MCF 10A (cell line): ENCODE data around the gene GGTA1. TPM values are rescaled to one million over a fixed set of nuclear protein-coding genes. Genes with fewer than 3 reads are reported as not detected.
"Not testable (repeated sequence)": the region's sequence is repeated elsewhere in the genome, so short reads cannot be mapped to it uniquely, and the experiment has no call there.

Source experiments
- BruUV-seq: library from RNA; stranded (reverse); fragments of 400-500 nt; replicated peaks from 2 replicates; lab custom pipeline; 2021; lab: Mats Ljungman, UMichigan
- CTCF ChIA-PET: fragments of 300-600 bp; sonication (Branson Sonifier 250); formaldehyde crosslinking; extraction: SDS; loops from one replicate; lab custom pipeline; 2021; ENCODE audit warnings: antibody characterized with exemption, inconsistent platforms; lab: Yijun Ruan, JAX
- POLR2A ChIA-PET: fragments of 300-600, 350-650 bp; sonication (Branson Sonifier 250); formaldehyde crosslinking; extraction: SDS; loops from one replicate; lab custom pipeline; 2020; ENCODE audit warnings: antibody characterized with exemption, inconsistent platforms; lab: Yijun Ruan, JAX
- DNase-seq: peaks from one replicate; pipeline ENCODE4 v3.0.0-alpha.2; 2018; ENCODE audit not compliant: unreplicated experiment
- H3K27ac Mint-ChIP-seq: one replicate; pipeline ENCODE4 v1.8.0; 2022; ENCODE audit warnings: mild to moderate bottlenecking, low read depth, mixed read lengths; ENCODE audit not compliant: unreplicated experiment
- H3K27me3 Mint-ChIP-seq: one replicate; pipeline ENCODE4 v1.8.0; 2022; ENCODE audit warnings: mixed read lengths; ENCODE audit not compliant: insufficient read depth, unreplicated experiment
- H3K36me3 Mint-ChIP-seq: one replicate; pipeline ENCODE4 v1.8.0; 2022; ENCODE audit warnings: mild to moderate bottlenecking, moderate library complexity, mixed read lengths; ENCODE audit not compliant: insufficient read depth, unreplicated experiment
- H3K4me1 Mint-ChIP-seq: one replicate; pipeline ENCODE4 v1.8.0; 2022; ENCODE audit warnings: mixed read lengths; ENCODE audit not compliant: insufficient read depth, unreplicated experiment
- H3K4me3 Mint-ChIP-seq: one replicate; pipeline ENCODE4 v1.8.0; 2022; ENCODE audit warnings: mild to moderate bottlenecking, moderate library complexity, mixed read lengths; ENCODE audit not compliant: unreplicated experiment
- H3K9me3 Mint-ChIP-seq: one replicate; pipeline ENCODE4 v1.8.0; 2022; ENCODE audit warnings: mixed read lengths; ENCODE audit not compliant: unreplicated experiment
- CTCF ChIP-seq: fragments of 200-600 bp; IDR thresholded peaks from one replicate; pipeline ENCODE4 v1.8.0; 2022; ENCODE audit warnings: antibody characterized with exemption, mild to moderate bottlenecking; ENCODE audit not compliant: unreplicated experiment
- intact Hi-C: fragments of 100-400 bp; cut with micrococcal nuclease; formaldehyde crosslinking; loops from 2 replicates; pipeline ENCODE4 v1.14.1; 2022
- total RNA-seq: library from RNA; stranded (reverse); gene quantifications from 2 replicates; pipeline ENCODE4 v1.2.3, GENCODE V29; 2022

Gene GGTA1
- total RNA-seq, 1 experiment from 2014 or later: not detected

GRCh38 chr9:121528642-121529041 is 29.0 kb upstream of the GGTA1 start:
- intact Hi-C loops: no loop called here

GRCh38 chr9:121527371-121527770 is 27.7 kb upstream of the GGTA1 start:
- H3K36me3 Mint-ChIP-seq: no peaks in the 10 kb centered on the region
- POLR2A ChIA-PET: interaction anchor here (0.5 kb wide), 1 partner anchor 644 kb away, joined by 3 read pairs; no protein-coding TSS in a partner anchor
- H3K4me3 Mint-ChIP-seq: no peak overlapping the region
- peaks cover 8% of the 10 kb centered on the region for H3K4me1 Mint-ChIP-seq
- DNase-seq: no peak
- TF ChIP-seq CTCF: no peak
- CTCF ChIA-PET: interaction anchor here (0.6 to 1.1 kb wide), 3 partner anchors 30 to 87 kb away, joined by 3 read pairs; no protein-coding TSS in a partner anchor
- no peak overlapping the region for H3K27ac Mint-ChIP-seq
- intact Hi-C loops: no loop called here
- no peaks in the 10 kb centered on the region for H3K9me3 Mint-ChIP-seq
- peaks cover 5% of the 10 kb centered on the region for H3K27me3 Mint-ChIP-seq
- BruUV-seq: no TSS peak

More at GRCh38 chr9:121528642-121529041, 29.0 kb upstream of the GGTA1 start:
- CTCF ChIA-PET: interaction anchor here (0.6 to 1.0 kb wide), 3 partner anchors 8 to 415 kb away, joined by 3 to 6 read pairs (median 3); no protein-coding TSS in a partner anchor
- DNase-seq: no peak
- H3K4me1 Mint-ChIP-seq: peaks cover 8% of the 10 kb centered on the region
- no peak overlapping the region for H3K27ac Mint-ChIP-seq
- H3K9me3 Mint-ChIP-seq: no peaks in the 10 kb centered on the region
- POLR2A ChIA-PET: no interaction called here
- BruUV-seq: no TSS peak
- no peaks in the 10 kb centered on the region for H3K36me3 Mint-ChIP-seq
- TF ChIP-seq CTCF: no peak
- no peak overlapping the region for H3K4me3 Mint-ChIP-seq
- peaks cover 11% of the 10 kb centered on the region for H3K27me3 Mint-ChIP-seq

GRCh38 chr9:121519688-121520087 is 20.0 kb upstream of the GGTA1 start:
- intact Hi-C loops, H3K36me3 Mint-ChIP-seq: not testable (repeated sequence)

GRCh38 chr9:121518634-121519033 is 19.0 kb upstream of the GGTA1 start:
- intact Hi-C loops: no loop called here
- BruUV-seq: no TSS peak
- H3K27me3 Mint-ChIP-seq: peaks cover 65% of the 10 kb centered on the region
- no peak for DNase-seq
- no peak overlapping the region for H3K27ac Mint-ChIP-seq
- H3K9me3 Mint-ChIP-seq: no peaks in the 10 kb centered on the region
- ChIA-PET CTCF (interaction anchor here (0.5 to 2.2 kb wide), 2 partner anchors 19 to 30 kb away, joined by 3 to 5 read pairs; partner anchors contain the start of gene GGTA1), POLR2A (interaction anchor here (0.7 kb wide), 1 partner anchor 821 kb away, joined by 3 read pairs; no protein-coding TSS in a partner anchor)
- no peak overlapping the region for H3K4me3 Mint-ChIP-seq
- peaks cover 10% of the 10 kb centered on the region for H3K36me3 Mint-ChIP-seq
- H3K4me1 Mint-ChIP-seq: no peaks in the 10 kb centered on the region
- no peak for TF ChIP-seq CTCF

More at GRCh38 chr9:121519688-121520087, 20.0 kb upstream of the GGTA1 start:
- H3K4me3 Mint-ChIP-seq, DNase-seq, BruUV-seq, H3K4me1 Mint-ChIP-seq, H3K9me3 Mint-ChIP-seq, H3K27ac Mint-ChIP-seq, POLR2A ChIA-PET: not testable (repeated sequence)
- H3K27me3 Mint-ChIP-seq: peaks cover 59% of the 10 kb centered on the region
- CTCF ChIA-PET: interaction anchor here (0.7 to 1.2 kb wide), 2 partner anchors 9 to 69 kb away, joined by 4 to 6 read pairs; no protein-coding TSS in a partner anchor

GRCh38 chr9:121513166-121513565 is 13.5 kb upstream of the GGTA1 start:
- DNase-seq, H3K4me1 Mint-ChIP-seq, H3K4me3 Mint-ChIP-seq, H3K9me3 Mint-ChIP-seq, H3K27ac Mint-ChIP-seq, POLR2A ChIA-PET, intact Hi-C loops, H3K36me3 Mint-ChIP-seq, BruUV-seq, CTCF ChIA-PET: not testable (repeated sequence)
- H3K27me3 Mint-ChIP-seq: peaks cover 23% of the 10 kb centered on the region
